Smooth muscle cell (in vitro differentiated cells): ENCODE measurements around the gene IQCK. TPM values are rescaled to one million over a fixed set of nuclear protein-coding genes. Genes with fewer than 3 reads are reported as not detected.
"Not testable (repeated sequence)": the region's sequence is repeated elsewhere in the genome, so short reads cannot be mapped to it uniquely, and the experiment has no call there.

Experiments
- DNase-seq: peaks from one replicate; lab custom pipeline; 2025; ENCODE audit not compliant: unreplicated experiment; lab: John Stamatoyannopoulos, UW
- H2AFZ ChIP-seq: fragments of 200-600 bp; sonication (generic); 2 replicates; pipeline ENCODE4 v1.6.0; 2016; ENCODE audit warnings: antibody characterized with exemption, low read depth, mild to moderate bottlenecking
- H3F3A ChIP-seq: fragments of 200-600 bp; sonication (generic); 2 replicates; pipeline ENCODE4 v1.6.0; 2017; ENCODE audit warnings: antibody characterized with exemption, low read depth
- H3K27ac ChIP-seq: fragments of 200-600 bp; sonication (generic); 2 replicates; pipeline ENCODE4 v1.5.1; 2016; ENCODE audit warnings: low read depth, mild to moderate bottlenecking
- H3K27me3 ChIP-seq: fragments of 200-600 bp; sonication (generic); 2 replicates; pipeline ENCODE4 v1.6.1; 2016; ENCODE audit warnings: low read depth, mild to moderate bottlenecking
- H3K36me3 ChIP-seq: fragments of 200-600 bp; sonication (generic); 2 replicates; pipeline ENCODE4 v1.5.1; 2016; ENCODE audit warnings: low read depth
- H3K4me1 ChIP-seq: fragments of 200-600 bp; sonication (generic); 2 replicates; pipeline ENCODE4 v1.5.1; 2016; ENCODE audit warnings: low read depth
- H3K4me2 ChIP-seq: fragments of 200-600 bp; sonication (generic); 2 replicates; pipeline ENCODE4 v1.6.0; 2016; ENCODE audit warnings: mild to moderate bottlenecking
- H3K4me3 ChIP-seq: fragments of 200-600 bp; sonication (generic); 2 replicates; pipeline ENCODE4 v1.5.1; 2016; ENCODE audit warnings: mild to moderate bottlenecking
- H3K79me2 ChIP-seq: fragments of 200-600 bp; sonication (generic); 2 replicates; pipeline ENCODE4 v1.6.0; 2016; ENCODE audit warnings: low read depth, mild to moderate bottlenecking
- H3K9ac ChIP-seq: fragments of 200-600 bp; sonication (generic); 2 replicates; pipeline ENCODE4 v1.6.0; 2016; ENCODE audit warnings: low read depth
- H3K9me3 ChIP-seq: fragments of 200-600 bp; sonication (generic); replicated peaks from 2 replicates; pipeline ENCODE4 v1.5.1; 2016; ENCODE audit warnings: low read depth
- H4K20me1 ChIP-seq: fragments of 200-600 bp; sonication (generic); 2 replicates; pipeline ENCODE4 v1.6.0; 2016; ENCODE audit warnings: low read depth
- WGBS: methylation state at CpG from one replicate; pipeline ENCODE4 v1.1.7; 2016; ENCODE audit warnings: low lambda C conversion rate; 5-methylcytosine and 5-hydroxymethylcytosine counted together
- polyA plus RNA-seq: library from polyadenylated mRNA; unstranded; fragments of >200 nt; fragmentation: Nextera tagmentation; extraction: Ambion mirVana; gene quantifications from 2 replicates; pipeline ENCODE4 v1.2.1, GENCODE V29; 2016
- total RNA-seq: library from RNA; depleted of rRNA; stranded (reverse); fragments of >200 nt; gene quantifications from 2 replicates; pipeline ENCODE4 v1.2.3, GENCODE V29; 2014
- TF ChIP-seq, protein P1 (sequence below): fragments of 200-600 bp; sonication (generic); IDR thresholded peaks from 2 replicates; pipeline ENCODE4 v1.5.1; 2017; ENCODE audit warnings: borderline replicate concordance, mild to moderate bottlenecking, antibody characterized with exemption; ENCODE audit not compliant: insufficient read depth, poor library complexity, severe bottlenecking

The IQCK gene
- total and polyA plus RNA-seq, 2 experiments from 2014 or later: 11.2 to 14.6 TPM

DNA sequence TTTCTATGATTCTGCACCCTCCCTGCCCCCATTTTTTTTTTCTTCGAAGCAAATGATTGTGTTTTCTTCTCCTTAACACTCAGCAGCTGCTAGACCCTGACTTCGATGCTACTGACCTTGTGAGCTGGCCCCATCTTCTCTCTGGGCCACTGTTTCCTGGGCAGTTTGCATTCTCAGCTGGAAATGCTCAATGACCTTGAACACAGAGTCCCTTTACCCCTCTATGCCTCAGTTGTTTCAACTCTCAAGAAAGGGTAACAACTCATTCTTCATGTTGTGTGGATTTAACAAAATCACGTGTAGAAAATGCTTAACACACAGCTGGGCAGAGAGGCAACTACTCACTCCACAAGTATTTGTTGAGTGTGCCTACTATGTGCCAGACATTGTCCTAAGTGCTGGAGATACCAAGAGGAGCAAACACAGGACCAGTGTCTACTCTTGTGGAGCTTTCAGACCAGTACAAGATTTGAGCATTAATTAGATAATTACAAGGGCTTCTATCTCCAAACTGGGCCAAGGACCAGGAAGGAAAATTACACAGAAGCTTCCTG is 66.2 kb downstream of the IQCK start:
- Histone ChIP-seq H3K79me2 (no peaks in the 10 kb centered on the region), H4K20me1 (no peaks in the 10 kb centered on the region), H3K9me3 (no peaks in the 10 kb centered on the region), H3K27me3 (no peaks in the 10 kb centered on the region), H3K9ac (no peak overlapping the region), H3K4me2 (no peak overlapping the region), H3K36me3 (no peaks in the 10 kb centered on the region), H3F3A (no peaks in the 10 kb centered on the region), H2AFZ (no peak overlapping the region), H3K4me1 (no peaks in the 10 kb centered on the region), H3K27ac (no peak overlapping the region), H3K4me3 (no peak overlapping the region)
- WGBS: 75% methylated on average over 3 of the region's 3 CpGs
- no peak for DNase-seq
- TF ChIP-seq, protein P1, sequence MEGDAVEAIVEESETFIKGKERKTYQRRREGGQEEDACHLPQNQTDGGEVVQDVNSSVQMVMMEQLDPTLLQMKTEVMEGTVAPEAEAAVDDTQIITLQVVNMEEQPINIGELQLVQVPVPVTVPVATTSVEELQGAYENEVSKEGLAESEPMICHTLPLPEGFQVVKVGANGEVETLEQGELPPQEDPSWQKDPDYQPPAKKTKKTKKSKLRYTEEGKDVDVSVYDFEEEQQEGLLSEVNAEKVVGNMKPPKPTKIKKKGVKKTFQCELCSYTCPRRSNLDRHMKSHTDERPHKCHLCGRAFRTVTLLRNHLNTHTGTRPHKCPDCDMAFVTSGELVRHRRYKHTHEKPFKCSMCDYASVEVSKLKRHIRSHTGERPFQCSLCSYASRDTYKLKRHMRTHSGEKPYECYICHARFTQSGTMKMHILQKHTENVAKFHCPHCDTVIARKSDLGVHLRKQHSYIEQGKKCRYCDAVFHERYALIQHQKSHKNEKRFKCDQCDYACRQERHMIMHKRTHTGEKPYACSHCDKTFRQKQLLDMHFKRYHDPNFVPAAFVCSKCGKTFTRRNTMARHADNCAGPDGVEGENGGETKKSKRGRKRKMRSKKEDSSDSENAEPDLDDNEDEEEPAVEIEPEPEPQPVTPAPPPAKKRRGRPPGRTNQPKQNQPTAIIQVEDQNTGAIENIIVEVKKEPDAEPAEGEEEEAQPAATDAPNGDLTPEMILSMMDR: no peak

DNA sequence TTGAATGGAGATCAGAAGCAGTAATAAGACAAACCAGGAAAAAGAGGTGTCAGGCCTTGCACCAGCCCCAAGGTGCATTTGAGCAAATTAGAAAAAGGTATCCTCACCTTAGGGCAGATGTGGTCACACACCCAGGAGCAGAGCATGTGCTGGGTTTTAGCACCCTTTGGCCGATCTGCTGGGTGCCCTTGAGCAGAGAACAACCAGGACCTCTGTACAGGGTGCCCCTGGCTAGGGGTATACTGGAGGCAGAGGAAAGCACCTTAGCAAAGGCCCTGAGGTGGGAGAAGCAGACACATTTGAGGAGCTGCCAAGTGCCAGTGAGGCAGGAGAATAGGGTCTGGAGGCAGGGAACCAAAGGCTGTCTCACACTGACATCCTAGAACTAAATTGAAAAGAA is 67.0 kb downstream of the IQCK start:
- Histone ChIP-seq H3K9me3 (no peaks in the 10 kb centered on the region), H3F3A (no peaks in the 10 kb centered on the region), H3K4me3 (no peak overlapping the region), H3K9ac (no peak overlapping the region), H3K4me2 (no peak overlapping the region), H3K36me3 (no peaks in the 10 kb centered on the region), H3K27ac (no peak overlapping the region), H3K27me3 (no peaks in the 10 kb centered on the region), H4K20me1 (no peaks in the 10 kb centered on the region), H2AFZ (no peak overlapping the region), H3K4me1 (no peaks in the 10 kb centered on the region), H3K79me2 (no peaks in the 10 kb centered on the region)
- TF ChIP-seq, protein P1: no peak
- no peak for DNase-seq
- 100% methylated on average over 1 of the region's 1 CpG for WGBS

DNA sequence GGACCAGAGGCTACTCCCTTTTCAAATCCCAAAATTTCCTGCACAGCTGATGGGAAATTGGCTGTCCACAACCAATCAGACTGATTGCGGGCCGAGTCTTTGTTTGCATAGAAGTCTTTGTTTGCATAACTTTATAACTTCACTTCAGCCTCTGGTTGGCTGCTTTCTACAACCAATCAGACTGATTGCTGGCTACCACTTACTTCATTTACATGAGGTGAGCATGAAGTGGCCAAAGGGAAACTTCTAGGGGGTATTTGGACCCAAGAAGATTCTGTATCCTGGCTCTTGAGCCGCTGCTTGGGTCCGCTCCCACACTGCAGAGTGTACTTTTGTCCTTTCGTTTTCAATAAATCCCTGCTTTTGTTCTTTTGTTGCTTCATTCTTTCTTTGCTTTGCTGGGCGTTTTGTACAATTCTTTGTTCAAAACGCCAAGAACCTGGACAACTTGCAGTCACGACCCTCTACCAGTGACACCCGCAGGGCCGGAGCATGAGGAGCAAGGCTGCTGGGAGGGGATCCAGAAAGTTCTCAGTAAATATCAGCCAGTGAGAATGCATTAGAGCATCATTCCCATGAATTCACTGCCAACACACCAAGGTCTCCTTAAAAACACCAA is 67.5 kb downstream of the IQCK start:
- no peaks in the 10 kb centered on the region for H3K4me1 ChIP-seq
- H3K79me2 ChIP-seq: no peaks in the 10 kb centered on the region
- H3K36me3 ChIP-seq: no peaks in the 10 kb centered on the region
- no peaks in the 10 kb centered on the region for H4K20me1 ChIP-seq
- H3K4me3 ChIP-seq: no peak overlapping the region
- H3K27me3 ChIP-seq: no peaks in the 10 kb centered on the region
- no peak for DNase-seq
- 85% methylated on average over 10 of the region's 10 CpGs for WGBS
- H2AFZ ChIP-seq: no peak overlapping the region
- H3K9me3 ChIP-seq: no peaks in the 10 kb centered on the region
- no peak overlapping the region for H3K4me2 ChIP-seq
- H3K9ac ChIP-seq: no peak overlapping the region
- TF ChIP-seq, protein P1: no peak
- no peaks in the 10 kb centered on the region for H3F3A ChIP-seq
- H3K27ac ChIP-seq: no peak overlapping the region

DNA sequence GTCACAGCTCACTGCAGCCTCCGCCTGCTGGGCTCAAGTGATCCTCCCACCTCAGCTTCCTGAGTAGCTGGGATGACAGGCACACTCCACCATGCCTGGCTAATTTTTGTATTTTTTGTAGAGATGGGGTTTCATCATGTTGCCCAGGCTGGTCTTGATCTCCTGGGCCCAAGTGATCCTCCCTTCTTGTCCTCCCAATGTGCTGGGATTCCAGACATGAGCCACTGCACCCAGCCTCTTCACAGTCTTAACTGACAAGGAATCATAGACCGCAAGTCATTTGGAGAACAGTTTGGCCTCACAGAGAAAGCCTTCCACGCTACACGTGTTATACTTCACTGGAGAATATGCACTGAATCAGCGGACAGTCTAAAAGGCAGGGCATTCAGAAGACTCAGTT is 83.3 kb downstream of the IQCK start:
- H3K4me2 ChIP-seq, H4K20me1 ChIP-seq, H3K9me3 ChIP-seq, H2AFZ ChIP-seq, H3K9ac ChIP-seq, H3K27me3 ChIP-seq, H3K4me1 ChIP-seq, DNase-seq, H3K79me2 ChIP-seq, H3K4me3 ChIP-seq, H3K36me3 ChIP-seq, H3K27ac ChIP-seq, H3F3A ChIP-seq: not testable (repeated sequence)
- 100% methylated on average over 1 of the region's 5 CpGs for WGBS

DNA sequence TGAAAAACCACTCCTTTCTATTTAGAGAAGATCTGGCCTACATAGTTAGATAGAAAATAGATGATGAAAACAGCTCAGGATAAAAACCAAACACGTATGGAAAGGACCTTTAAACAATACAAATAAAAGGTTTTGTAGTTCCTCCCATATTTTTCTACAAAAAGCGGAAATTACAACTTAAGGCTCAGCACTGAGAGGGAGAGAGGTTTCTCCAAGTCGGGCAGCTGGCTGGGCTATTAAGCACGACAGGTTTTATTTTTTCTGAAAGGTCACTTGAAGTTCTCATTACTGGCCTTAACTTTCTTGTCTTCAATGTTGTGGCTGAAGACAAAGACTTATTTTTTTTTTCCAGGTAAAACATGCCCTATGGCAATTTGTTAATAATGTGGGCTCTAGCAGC is 83.8 kb downstream of the IQCK start:
- H4K20me1 ChIP-seq, H3K27ac ChIP-seq, H3K9me3 ChIP-seq, H3F3A ChIP-seq, H3K9ac ChIP-seq, H3K4me1 ChIP-seq, H3K4me2 ChIP-seq, H3K36me3 ChIP-seq, DNase-seq, H3K79me2 ChIP-seq, H3K4me3 ChIP-seq, H2AFZ ChIP-seq, H3K27me3 ChIP-seq: not testable (repeated sequence)
- 53% methylated on average over 3 of the region's 4 CpGs for WGBS
